IMR-90 (cell line): ENCODE measurements around the gene AIF1.

Experiments used
- BHLHE40 ChIP-seq: fragments of 150-350 bp; IDR thresholded peaks from 2 replicates; pipeline ENCODE4 v1.6.1; 2016; ENCODE audit warnings: mild to moderate bottlenecking, low read depth, low read length
- CTCF ChIP-seq: conservative IDR thresholded peaks from 2 replicates; pipeline ENCODE4 v1.5.1; 2012; ENCODE audit warnings: mild to moderate bottlenecking, low read depth, low read length, improper control_type of control experiment
- MAFK ChIP-seq: IDR thresholded peaks from 2 replicates; pipeline ENCODE4 v1.6.1; 2012; ENCODE audit warnings: low read depth, low read length, improper control_type of control experiment
- MAZ ChIP-seq: IDR thresholded peaks from 2 replicates; pipeline ENCODE4 v1.6.1; 2012; ENCODE audit warnings: low read depth, mild to moderate bottlenecking, low read length, improper control_type of control experiment, moderate library complexity, borderline replicate concordance
- NFE2L2 ChIP-seq: fragments of 150-350 bp; IDR thresholded peaks from 2 replicates; pipeline ENCODE4 v1.6.1; 2016; ENCODE audit warnings: low read depth, mild to moderate bottlenecking, low read length
- POLR2A ChIP-seq: IDR thresholded peaks from 2 replicates; pipeline ENCODE4 v1.6.1; 2012; ENCODE audit warnings: mild to moderate bottlenecking, low read depth, low read length
- RAD21 ChIP-seq: IDR thresholded peaks from 2 replicates; pipeline ENCODE4 v1.6.1; 2012; ENCODE audit warnings: low read length, improper control_type of control experiment
- RCOR1 ChIP-seq: IDR thresholded peaks from 2 replicates; pipeline ENCODE4 v1.6.1; 2012; ENCODE audit warnings: mild to moderate bottlenecking, low read length, improper control_type of control experiment; ENCODE audit not compliant: insufficient replicate concordance
- USF2 ChIP-seq: fragments of 150-350 bp; IDR thresholded peaks from 2 replicates; pipeline ENCODE4 v1.6.1; 2017; ENCODE audit warnings: mild to moderate bottlenecking, antibody characterized with exemption, low read length, low read depth
- TF ChIP-seq, protein P1 (sequence below): fragments of 150-350 bp; IDR thresholded peaks from 2 replicates; pipeline ENCODE4 v1.6.1; 2016; ENCODE audit warnings: low read depth, mild to moderate bottlenecking, low read length, moderate library complexity, borderline replicate concordance

DNA sequence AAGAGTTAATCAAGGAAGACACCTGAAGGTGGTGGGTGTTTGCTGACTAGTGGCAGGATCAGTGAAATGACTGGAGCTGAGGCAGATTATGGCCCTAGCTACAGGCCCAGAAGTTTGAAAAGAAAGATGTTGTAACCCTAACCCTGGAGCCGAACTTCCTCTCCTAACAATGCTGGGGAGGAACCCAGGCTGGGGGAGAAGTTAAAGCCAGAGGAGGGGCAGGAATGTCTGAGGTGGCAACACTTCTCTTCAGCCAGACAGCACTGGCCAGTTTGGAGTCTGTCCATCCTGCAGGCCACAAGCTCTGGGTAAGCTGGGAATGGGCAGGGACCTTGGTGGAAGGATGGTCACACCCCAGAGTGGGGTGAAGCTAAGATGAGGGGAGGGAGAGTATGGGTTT lies 29.0 kb upstream of the AIF1 start, which contains the start of gene LST1:
- TF ChIP-seq CTCF (no peak), RCOR1 (no peak), RAD21 (no peak), USF2 (no peak), POLR2A (no peak), NFE2L2 (no peak), MAFK (no peak), MAZ (no peak), BHLHE40 (no peak)
- TF ChIP-seq, protein P1, sequence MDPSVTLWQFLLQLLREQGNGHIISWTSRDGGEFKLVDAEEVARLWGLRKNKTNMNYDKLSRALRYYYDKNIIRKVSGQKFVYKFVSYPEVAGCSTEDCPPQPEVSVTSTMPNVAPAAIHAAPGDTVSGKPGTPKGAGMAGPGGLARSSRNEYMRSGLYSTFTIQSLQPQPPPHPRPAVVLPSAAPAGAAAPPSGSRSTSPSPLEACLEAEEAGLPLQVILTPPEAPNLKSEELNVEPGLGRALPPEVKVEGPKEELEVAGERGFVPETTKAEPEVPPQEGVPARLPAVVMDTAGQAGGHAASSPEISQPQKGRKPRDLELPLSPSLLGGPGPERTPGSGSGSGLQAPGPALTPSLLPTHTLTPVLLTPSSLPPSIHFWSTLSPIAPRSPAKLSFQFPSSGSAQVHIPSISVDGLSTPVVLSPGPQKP: no peak
